ENCODE results near the gene RAB40C. TPM values are rescaled to one million over a fixed set of nuclear protein-coding genes. Genes with fewer than 3 reads are reported as not detected.
A peak's percentile ranks its signal among the peaks of the same experiment; 100 is the strongest.

Gene RAB40C
- total RNA-seq, 6 experiments from 2014 or later, result 10.0 to 14.1 (median 12.0) TPM

DNA sequence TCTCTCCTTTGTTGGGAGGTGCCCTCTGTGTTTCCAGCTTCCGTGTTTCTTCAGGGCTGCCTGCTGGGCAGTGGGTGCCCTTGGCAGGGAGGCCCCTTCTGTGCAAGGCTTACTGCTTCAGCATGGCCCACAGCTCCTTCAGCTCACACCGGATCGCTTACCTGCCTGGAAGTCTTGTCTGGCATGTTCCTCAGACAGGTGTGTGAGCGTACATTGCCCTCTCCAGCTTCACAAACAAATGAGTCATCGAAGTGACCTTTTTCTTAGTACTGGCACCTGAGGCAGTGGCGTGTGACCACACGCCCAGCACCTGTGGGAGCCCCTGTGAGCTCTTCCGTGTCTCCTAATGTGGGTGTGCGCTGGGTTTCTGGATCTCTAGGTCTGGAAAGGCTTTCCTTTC lies 3.5 kb downstream of the RAB40C start:
- H3K4me3 ChIP-seq, result no peak overlapping the region
- peak in 1 of 3 donors; percentile 60 for DNase-seq
- no peaks in the 10 kb centered on the region for H3K27me3 ChIP-seq
- no peaks in the 10 kb centered on the region for H3K36me3 ChIP-seq
- peak overlapping the region; percentile 59 to 80 (median 65) for H3K27ac ChIP-seq
- 38% methylated on average over 5 of the region's 9 CpGs for WGBS (ENCODE audit: insufficient coverage, low coverage, low lambda C conversion rate, missing lambda C conversion rate)
- H3K4me1 ChIP-seq, result peaks cover 0 to 51% (median 29%) of the 10 kb centered on the region in 4 donors
- TF ChIP-seq CTCF (IDR thresholded peaks at IDR 0.05) (no peak), POLR2A (IDR thresholded peaks at IDR 0.05) (no peak)
- no peaks in the 10 kb centered on the region for H3K9me3 ChIP-seq
- peak in 3 of 4 donors; percentile 2 to 29 (median 2) for ATAC-seq
- intact Hi-C loops (cut with DNase I), result no loop called here

DNA sequence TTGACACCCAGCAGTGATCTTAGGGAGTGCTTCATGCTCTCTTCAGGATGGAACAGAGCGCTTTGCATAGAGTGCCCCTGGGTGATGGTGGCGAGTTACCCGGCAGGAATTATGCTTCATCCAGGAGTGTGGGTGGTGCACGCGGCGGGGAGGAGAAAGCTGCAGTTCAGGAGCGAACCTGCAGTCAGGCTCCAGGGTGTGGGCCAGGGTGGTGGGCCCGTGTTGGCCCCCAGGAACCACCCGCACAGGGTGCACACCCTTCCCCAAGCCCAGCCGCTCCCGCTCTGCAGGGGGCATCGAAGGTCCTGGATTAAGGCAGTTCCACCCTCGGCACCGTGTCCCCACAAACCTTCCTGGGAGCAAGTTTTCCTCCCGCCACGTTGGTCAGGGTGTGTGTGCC lies 3.9 kb downstream of the RAB40C start:
- intact Hi-C loops (cut with DNase I), result no loop called here
- ATAC-seq, result no peak

DNA sequence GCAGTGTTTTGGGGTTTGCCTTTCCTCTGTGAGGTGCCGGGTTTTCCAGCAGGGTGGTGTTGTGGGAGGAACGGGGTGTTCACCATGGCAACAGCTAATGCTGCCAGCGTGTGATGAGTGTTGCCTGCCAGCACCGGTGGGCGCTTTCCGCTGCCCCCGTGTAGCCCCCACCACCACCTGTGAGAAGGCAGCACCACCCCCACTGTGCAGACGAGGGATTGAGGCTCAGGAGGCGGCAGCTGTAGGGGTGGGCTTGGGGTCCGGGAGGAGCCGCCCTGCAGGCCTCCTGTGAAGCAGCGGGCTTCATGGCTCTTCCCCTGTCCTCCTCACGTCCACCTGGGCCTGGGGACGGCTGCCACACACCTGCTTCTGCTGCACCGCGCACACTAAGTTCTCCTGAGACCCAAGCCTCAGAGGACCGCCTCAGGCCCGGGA lies 5.2 kb downstream of the RAB40C start:
- ATAC-seq, result no peak
- no peak for DNase-seq
- Histone ChIP-seq H3K27me3 (no peaks in the 10 kb centered on the region), H3K4me3 (no peak overlapping the region), H3K4me1 (peaks cover 0 to 58% (median 31%) of the 10 kb centered on the region in 4 donors), H3K27ac (peak overlapping the region in 2 of 3 donors; percentile 46 to 53), H3K36me3 (no peaks in the 10 kb centered on the region), H3K9me3 (no peaks in the 10 kb centered on the region)
- intact Hi-C loops (cut with DNase I), result no loop called here
- 43% methylated on average over 2 of the region's 18 CpGs for WGBS (ENCODE audit: insufficient coverage, low coverage, low lambda C conversion rate, missing lambda C conversion rate)
- TF ChIP-seq CTCF (IDR thresholded peaks at IDR 0.05), result no peak
- no peak for TF ChIP-seq POLR2A (IDR thresholded peaks at IDR 0.05)

More for the DNA sequence above, 3.9 kb downstream of the RAB40C start:
- no peak for DNase-seq
- Histone ChIP-seq H3K9me3 (no peaks in the 10 kb centered on the region), H3K27me3 (no peaks in the 10 kb centered on the region), H3K27ac (peak overlapping the region; percentile 39 to 80 (median 65)), H3K4me1 (peaks cover 0 to 54% (median 30%) of the 10 kb centered on the region in 4 donors), H3K4me3 (no peak overlapping the region), H3K36me3 (no peaks in the 10 kb centered on the region)
- TF ChIP-seq POLR2A (IDR thresholded peaks at IDR 0.05), result no peak
- no peak for TF ChIP-seq CTCF (IDR thresholded peaks at IDR 0.05)
- WGBS (ENCODE audit: insufficient coverage, low coverage, low lambda C conversion rate, missing lambda C conversion rate), result 67% methylated on average over 1 of the region's 16 CpGs

DNA sequence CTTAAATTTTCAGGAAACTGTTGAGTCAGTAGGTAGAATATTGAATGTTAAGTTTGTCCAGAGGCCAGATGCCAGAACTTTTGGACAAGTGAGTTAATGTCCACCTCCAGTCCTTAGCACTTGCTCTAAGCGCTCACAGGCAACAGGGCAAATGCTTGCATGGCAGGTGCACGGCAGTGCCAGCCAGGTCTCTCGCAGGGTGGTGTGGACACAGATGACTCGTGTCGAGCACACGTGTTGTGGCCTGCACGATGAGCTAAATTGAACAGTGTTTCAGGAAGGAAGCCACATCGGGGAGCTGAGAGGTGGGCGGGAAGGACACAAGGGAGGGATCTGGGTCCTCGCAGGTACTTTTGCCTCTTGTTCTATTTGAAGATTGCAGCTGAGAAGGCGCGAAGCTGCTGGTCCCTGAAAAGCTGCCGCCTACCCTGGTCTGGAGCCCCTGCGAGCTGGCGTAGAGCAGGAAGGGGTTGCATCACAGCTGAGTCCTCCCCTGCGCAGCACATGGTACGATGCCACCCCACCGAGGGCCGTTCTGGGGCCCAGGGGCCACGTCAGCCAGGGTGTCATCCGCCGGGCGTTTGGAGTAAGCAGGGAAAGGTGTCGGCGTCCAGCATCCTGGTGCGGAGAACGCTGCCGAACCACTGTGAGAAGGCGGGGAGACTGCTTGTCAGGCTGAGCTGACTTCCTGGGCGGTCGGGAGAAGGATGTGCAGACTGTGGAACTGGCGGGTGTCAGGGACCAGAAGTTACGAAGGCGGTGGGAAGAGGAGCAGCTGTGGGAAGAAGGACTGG lies 6.3 kb downstream of the RAB40C start:
- Histone ChIP-seq H3K36me3 (no peaks in the 10 kb centered on the region), H3K9me3 (no peaks in the 10 kb centered on the region), H3K27ac (peak overlapping the region in 2 of 3 donors; percentile 53 to 59), H3K4me3 (no peak overlapping the region), H3K27me3 (no peaks in the 10 kb centered on the region), H3K4me1 (peaks cover 0 to 58% (median 31%) of the 10 kb centered on the region in 4 donors)
- intact Hi-C loops (cut with DNase I), result no loop called here
- ATAC-seq, result peak in 3 of 4 donors; percentile 44 to 62 (median 55)
- 32% methylated on average over 8 of the region's 34 CpGs for WGBS (ENCODE audit: insufficient coverage, low coverage, low lambda C conversion rate, missing lambda C conversion rate)
- TF ChIP-seq POLR2A (IDR thresholded peaks at IDR 0.05) (no peak), CTCF (IDR thresholded peaks at IDR 0.05) (no peak)
- peak; percentile 76 to 85 (median 83) for DNase-seq
